ENCODE data around the gene CPB2.

The CPB2 gene

GRCh38 chr13:46051968-46052318 is 52.9 kb downstream of the CPB2 start:
- TF ChIP-seq, protein P1, sequence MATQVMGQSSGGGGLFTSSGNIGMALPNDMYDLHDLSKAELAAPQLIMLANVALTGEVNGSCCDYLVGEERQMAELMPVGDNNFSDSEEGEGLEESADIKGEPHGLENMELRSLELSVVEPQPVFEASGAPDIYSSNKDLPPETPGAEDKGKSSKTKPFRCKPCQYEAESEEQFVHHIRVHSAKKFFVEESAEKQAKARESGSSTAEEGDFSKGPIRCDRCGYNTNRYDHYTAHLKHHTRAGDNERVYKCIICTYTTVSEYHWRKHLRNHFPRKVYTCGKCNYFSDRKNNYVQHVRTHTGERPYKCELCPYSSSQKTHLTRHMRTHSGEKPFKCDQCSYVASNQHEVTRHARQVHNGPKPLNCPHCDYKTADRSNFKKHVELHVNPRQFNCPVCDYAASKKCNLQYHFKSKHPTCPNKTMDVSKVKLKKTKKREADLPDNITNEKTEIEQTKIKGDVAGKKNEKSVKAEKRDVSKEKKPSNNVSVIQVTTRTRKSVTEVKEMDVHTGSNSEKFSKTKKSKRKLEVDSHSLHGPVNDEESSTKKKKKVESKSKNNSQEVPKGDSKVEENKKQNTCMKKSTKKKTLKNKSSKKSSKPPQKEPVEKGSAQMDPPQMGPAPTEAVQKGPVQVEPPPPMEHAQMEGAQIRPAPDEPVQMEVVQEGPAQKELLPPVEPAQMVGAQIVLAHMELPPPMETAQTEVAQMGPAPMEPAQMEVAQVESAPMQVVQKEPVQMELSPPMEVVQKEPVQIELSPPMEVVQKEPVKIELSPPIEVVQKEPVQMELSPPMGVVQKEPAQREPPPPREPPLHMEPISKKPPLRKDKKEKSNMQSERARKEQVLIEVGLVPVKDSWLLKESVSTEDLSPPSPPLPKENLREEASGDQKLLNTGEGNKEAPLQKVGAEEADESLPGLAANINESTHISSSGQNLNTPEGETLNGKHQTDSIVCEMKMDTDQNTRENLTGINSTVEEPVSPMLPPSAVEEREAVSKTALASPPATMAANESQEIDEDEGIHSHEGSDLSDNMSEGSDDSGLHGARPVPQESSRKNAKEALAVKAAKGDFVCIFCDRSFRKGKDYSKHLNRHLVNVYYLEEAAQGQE (IDR thresholded peaks at IDR 0.05; ENCODE audit: low read depth): no peak
- TF ChIP-seq NFIC (IDR thresholded peaks at IDR 0.05) (no peak), TEAD4 (IDR thresholded peaks at IDR 0.05) (no peak), YY1 (IDR thresholded peaks at IDR 0.05; ENCODE audit: low read depth) (no peak), RAD21 (IDR thresholded peaks at IDR 0.05; ENCODE audit: low read depth) (no peak), CEBPB (IDR thresholded peaks at IDR 0.05) (no peak), MAX (IDR thresholded peaks at IDR 0.05) (no peak), CREB1 (IDR thresholded peaks at IDR 0.05; ENCODE audit: low read depth) (no peak), TCF12 (IDR thresholded peaks at IDR 0.05; ENCODE audit: low read depth) (no peak)

DNA sequence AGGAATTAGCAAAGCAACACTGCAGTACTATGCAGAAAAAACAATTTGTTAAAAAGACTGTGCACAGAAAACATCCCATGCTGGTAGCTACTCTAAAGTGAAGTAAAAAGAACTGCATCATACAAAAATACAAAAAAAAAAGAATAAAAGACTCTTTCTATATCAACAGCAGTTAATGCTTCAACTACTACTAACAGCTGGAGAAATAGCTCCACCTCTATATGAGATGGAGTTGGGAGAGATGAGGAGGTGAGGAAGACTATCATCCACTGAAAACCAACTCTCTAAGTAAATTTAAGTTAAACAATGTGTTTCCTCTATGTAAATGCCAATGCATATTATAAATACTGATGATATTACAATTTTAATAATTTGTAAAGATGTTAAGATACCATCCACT is 54.1 kb downstream of the CPB2 start:
- no peak for TF ChIP-seq MAX (IDR thresholded peaks at IDR 0.05)
- TF ChIP-seq EP300 (IDR thresholded peaks at IDR 0.05; ENCODE audit: borderline replicate concordance): no peak
- TF ChIP-seq ZBTB7A (IDR thresholded peaks at IDR 0.05; ENCODE audit: low read depth): no peak
- no peak for TF ChIP-seq TCF12 (IDR thresholded peaks at IDR 0.05; ENCODE audit: low read depth)
- TF ChIP-seq TEAD4 (IDR thresholded peaks at IDR 0.05): no peak
- TF ChIP-seq CEBPB (IDR thresholded peaks at IDR 0.05): no peak
- TF ChIP-seq EGR1 (IDR thresholded peaks at IDR 0.05): no peak
- no peak for TF ChIP-seq FOXM1 (IDR thresholded peaks at IDR 0.05; ENCODE audit: borderline replicate concordance, low read depth)
- no peak for TF ChIP-seq RAD21 (IDR thresholded peaks at IDR 0.05; ENCODE audit: low read depth)
- TF ChIP-seq YY1 (IDR thresholded peaks at IDR 0.05; ENCODE audit: low read depth): no peak
- no peak for TF ChIP-seq NFIC (IDR thresholded peaks at IDR 0.05)

GRCh38 chr13:46045424-46045823 is 59.4 kb downstream of the CPB2 start:
- no peak for TF ChIP-seq NFIC (IDR thresholded peaks at IDR 0.05)
- TF ChIP-seq, protein P2, sequence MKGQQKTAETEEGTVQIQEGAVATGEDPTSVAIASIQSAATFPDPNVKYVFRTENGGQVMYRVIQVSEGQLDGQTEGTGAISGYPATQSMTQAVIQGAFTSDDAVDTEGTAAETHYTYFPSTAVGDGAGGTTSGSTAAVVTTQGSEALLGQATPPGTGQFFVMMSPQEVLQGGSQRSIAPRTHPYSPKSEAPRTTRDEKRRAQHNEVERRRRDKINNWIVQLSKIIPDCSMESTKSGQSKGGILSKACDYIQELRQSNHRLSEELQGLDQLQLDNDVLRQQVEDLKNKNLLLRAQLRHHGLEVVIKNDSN (IDR thresholded peaks at IDR 0.05): no peak
- TF ChIP-seq, protein P1 (IDR thresholded peaks at IDR 0.05; ENCODE audit: low read depth): no peak
- TF ChIP-seq CEBPB (IDR thresholded peaks at IDR 0.05): no peak
- no peak for TF ChIP-seq CREB1 (IDR thresholded peaks at IDR 0.05; ENCODE audit: low read depth)
- TF ChIP-seq ZBTB7A (IDR thresholded peaks at IDR 0.05; ENCODE audit: low read depth): no peak
- no peak for TF ChIP-seq MAX (IDR thresholded peaks at IDR 0.05)
- no peak for TF ChIP-seq TAF1 (IDR thresholded peaks at IDR 0.05; ENCODE audit: low read depth)
- no peak for TF ChIP-seq TCF12 (IDR thresholded peaks at IDR 0.05; ENCODE audit: low read depth)
- no peak for TF ChIP-seq YY1 (IDR thresholded peaks at IDR 0.05; ENCODE audit: low read depth)
- no peak for TF ChIP-seq EP300 (IDR thresholded peaks at IDR 0.05; ENCODE audit: borderline replicate concordance)

DNA sequence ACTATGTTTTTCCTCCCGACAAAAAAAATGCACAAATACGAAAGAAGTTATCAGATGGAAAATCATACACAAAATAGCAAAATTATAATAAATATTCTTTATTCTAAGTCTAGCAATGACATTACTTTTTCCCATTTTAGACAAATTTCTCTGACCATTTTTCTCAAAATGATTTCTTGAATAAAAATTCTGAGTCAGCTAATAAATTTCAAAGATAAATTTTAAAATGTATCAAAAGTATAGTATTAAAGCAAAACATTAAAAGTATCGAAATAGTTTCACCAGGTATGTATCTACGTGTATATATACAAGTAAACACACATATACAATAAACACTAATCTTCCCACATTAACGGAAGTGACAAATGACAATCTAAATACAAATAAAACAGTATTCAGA is 61.2 kb downstream of the CPB2 start:
- TF ChIP-seq NFIC (IDR thresholded peaks at IDR 0.05): no peak
- TF ChIP-seq, protein P1 (IDR thresholded peaks at IDR 0.05; ENCODE audit: low read depth): no peak

DNA sequence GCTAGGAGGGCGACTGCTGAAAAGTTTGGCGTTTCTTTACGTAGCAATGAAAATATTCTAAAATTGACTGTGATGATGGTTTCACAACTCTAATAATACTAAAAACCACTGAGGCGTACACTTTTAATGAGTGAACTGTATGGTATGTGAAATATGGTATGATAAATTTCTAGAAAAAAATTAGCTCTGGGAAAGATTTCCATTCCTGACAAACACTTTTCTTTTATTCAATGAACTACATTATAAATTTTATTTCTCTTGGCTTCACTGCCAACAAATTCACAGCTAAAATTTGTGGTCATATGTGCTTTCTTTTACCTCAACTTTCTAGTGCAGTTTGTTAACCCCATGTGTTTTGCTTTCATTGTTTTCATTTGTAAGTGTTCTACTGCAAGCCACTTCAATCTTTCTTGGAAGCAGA is 63.4 kb downstream of the CPB2 start:
- TF ChIP-seq EP300 (IDR thresholded peaks at IDR 0.05; ENCODE audit: borderline replicate concordance): no peak
- no peak for TF ChIP-seq TCF12 (IDR thresholded peaks at IDR 0.05; ENCODE audit: low read depth)
- no peak for TF ChIP-seq EGR1 (IDR thresholded peaks at IDR 0.05)
- no peak for TF ChIP-seq CEBPB (IDR thresholded peaks at IDR 0.05)

- TF ChIP-seq CREB1 (IDR thresholded peaks at IDR 0.05; ENCODE audit: low read depth) (no peak), NFIC (IDR thresholded peaks at IDR 0.05) (no peak), RAD21 (IDR thresholded peaks at IDR 0.05; ENCODE audit: low read depth) (no peak), TEAD4 (IDR thresholded peaks at IDR 0.05) (no peak), EP300 (IDR thresholded peaks at IDR 0.05; ENCODE audit: borderline replicate concordance) (no peak), MAX (IDR thresholded peaks at IDR 0.05) (no peak), FOXM1 (IDR thresholded peaks at IDR 0.05; ENCODE audit: borderline replicate concordance, low read depth) (no peak)
- TF ChIP-seq, protein P1 (IDR thresholded peaks at IDR 0.05; ENCODE audit: low read depth): no peak
Observed at GRCh38 chr13:46040763-46041162, 64.1 kb downstream of the CPB2 start.

Data from Ishikawa (cell line).